HepG2 (cell line): Measurements from ENCODE around the gene CLEC16A.

Experiments used
- ASH2L ChIP-seq: fragments of 300-600, 200-600 bp; sonication (generic); IDR thresholded peaks from 2 replicates; pipeline ENCODE4 v1.7.0; 2017; ENCODE audit warnings: low read depth, mild to moderate bottlenecking, moderate library complexity, mixed read lengths, low read length; ENCODE audit not compliant: insufficient read length
- ZKSCAN8 ChIP-seq: IDR thresholded peaks from 2 replicates; pipeline ENCODE4 v1.6.1; 2016; ENCODE audit warnings: borderline replicate concordance, missing genetic modification reagents, missing compliant biosample characterization

DNA sequence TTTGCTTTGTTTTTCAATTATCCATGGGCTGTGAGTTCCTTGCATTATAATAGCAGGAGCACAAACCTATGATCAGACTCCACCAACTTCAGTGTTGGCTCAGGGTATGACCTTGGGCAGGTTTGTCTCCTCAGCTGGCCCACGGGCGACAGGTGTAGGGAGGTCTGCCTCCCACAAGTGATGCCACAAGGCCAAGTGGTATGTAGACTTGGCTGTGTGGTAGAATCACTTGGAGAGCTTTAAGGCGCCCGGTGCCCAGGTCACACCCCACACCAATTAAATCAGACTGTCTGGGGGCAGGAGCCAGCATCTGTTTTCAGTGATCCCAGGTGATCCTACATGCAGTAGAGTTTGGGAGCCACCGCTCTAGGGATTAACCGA, 153.4 kb downstream of the CLEC16A start:
- TF ChIP-seq ASH2L (no peak), ZKSCAN8 (no peak)
